GM21825 (cell line): ENCODE data around the gene LYSMD1.

ENCODE experiments used
- ATAC-seq: cut with Tn5 transposase; IDR thresholded peaks from one replicate; pipeline ENCODE4 v1.9.1; 2021; ENCODE audit warnings: mild to moderate bottlenecking, moderate library complexity; ENCODE audit not compliant: unreplicated experiment

LYSMD1 gene

DNA sequence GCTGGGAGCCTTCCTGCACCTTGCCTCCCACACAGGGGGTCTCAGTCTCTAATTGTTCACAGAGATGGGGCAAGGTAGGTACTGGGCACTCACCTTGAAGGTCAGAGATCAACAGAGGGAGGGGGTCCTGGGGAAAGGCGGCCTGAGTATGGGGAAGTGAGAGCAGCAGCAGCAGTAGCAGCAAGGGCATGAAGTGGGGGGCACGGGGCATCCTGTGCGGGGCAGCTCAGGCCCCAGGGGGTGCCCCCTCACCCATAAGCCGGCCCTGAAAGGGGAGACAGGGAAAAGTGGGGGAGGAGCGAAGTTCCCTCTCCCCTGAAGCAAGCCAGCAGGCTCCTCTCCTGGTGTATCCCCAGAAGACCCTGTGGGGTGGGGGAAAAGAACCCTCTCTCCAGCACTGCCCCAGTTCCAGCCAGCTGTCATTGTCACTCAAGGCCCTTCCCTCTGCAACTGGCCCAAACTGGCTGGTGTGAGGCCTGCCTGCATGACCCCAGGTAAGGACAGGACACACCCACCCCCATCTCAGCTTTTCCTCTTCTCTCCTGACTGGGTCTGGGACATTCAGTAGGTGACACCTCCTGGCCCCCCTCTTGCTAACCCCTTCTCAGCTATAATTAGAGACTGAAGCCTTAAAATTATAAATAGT, 23.2 kb downstream of the LYSMD1 start:
- no peak for ATAC-seq

DNA sequence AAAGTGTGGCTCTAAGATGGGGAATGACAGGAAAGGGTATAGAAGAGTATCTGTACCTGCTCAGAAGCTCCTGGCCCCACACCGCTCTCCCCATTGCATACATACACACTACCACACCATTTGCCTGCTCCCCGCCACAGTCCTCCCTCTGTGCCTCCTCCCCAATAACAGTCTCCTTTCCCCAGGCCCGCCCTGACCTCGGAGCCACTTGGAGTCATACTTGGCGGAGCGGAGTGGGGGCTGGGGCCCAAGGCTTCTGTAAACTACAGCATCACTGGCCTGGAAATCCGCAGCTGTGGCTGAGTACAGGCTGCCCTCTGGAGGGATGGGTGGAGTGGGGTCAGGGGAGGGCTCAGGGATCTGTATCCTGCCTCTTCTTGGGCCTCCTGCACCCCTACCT, 27.9 kb downstream of the LYSMD1 start:
- ATAC-seq = no peak

DNA sequence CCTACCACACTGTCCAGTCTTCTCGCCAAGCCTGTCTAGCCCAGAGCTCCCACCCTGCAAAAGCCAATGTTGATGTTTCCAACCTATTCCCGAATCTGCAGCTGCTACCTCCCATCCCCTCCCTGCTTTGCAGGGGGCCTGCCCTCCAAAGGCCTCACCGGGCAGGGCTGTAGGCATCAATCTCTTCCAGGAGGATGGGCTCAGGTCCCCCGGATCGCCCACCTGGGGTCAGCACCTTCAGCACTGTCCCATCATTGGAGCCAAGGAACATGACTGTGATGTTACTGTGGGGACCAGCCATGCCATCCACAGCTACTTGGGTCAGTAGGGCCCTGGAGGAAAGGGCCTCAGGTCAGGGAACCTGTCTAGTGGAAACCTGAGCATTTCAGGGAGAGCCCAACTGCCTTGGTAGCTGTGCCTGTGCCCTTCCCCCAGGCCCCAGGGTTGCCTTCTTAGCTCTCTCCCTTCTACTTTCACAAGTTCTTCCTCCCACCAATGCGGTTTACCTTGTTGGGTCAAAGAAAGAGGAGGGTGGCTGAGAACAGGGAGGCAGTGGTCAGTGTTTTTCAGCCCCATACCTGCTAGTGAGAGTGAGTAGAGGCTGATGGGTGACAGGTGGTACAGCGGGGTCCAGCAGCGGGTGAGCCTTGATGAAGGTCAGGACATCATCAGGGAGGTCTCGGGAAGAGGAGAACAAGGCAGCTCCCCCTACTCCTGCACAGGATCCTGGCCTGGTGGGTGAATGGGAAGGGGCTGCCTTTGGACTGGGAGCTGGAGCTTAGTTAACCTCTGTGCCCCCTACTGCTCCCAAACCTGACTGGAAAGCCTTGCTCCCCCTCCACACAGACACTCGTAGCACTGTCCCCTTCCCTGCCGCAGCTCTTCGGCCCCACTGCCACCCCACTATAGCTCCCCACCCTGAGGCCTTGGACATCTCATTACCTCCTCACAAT, 30.0 kb downstream of the LYSMD1 start:
- no peak for ATAC-seq

DNA sequence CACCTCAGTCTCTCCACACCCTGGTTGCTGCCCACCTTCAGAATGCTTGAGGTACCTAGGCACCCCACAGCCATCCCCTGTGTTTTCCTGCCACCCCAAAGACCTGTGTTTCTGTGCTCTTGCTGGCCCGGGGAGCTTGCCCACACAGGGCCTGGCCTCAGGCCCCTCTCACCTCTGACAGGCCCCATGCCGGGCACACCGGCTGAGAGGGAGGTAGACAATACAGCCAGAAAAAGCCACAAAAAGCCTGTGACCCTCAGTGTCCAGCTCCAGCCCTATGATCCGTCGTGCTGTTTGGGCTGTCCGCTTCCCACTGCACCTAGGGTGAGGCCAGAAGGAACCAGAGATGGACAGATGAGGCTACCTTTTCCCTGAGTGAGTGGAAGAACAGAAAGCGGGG, 30.7 kb downstream of the LYSMD1 start:
- no peak for ATAC-seq

DNA sequence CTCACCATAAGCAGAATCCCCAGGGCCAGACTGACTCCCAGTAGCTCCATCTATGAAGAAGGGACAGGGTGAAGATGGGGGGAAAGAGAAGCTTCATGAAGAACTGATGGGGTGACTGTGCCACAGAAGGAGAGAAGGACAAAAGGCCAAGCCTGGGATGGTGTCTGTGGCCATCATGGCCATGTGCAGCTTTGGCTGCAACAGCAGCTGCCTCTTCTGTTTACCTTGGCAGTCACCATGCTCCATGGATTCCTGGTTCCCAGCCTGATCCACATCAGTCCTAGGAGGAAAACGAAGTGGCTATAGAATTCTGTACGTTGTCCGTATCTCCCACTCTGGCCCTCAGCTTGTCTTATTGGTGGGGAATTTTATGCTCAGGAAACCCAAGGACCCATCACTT, 31.3 kb downstream of the LYSMD1 start:
- no peak for ATAC-seq

DNA sequence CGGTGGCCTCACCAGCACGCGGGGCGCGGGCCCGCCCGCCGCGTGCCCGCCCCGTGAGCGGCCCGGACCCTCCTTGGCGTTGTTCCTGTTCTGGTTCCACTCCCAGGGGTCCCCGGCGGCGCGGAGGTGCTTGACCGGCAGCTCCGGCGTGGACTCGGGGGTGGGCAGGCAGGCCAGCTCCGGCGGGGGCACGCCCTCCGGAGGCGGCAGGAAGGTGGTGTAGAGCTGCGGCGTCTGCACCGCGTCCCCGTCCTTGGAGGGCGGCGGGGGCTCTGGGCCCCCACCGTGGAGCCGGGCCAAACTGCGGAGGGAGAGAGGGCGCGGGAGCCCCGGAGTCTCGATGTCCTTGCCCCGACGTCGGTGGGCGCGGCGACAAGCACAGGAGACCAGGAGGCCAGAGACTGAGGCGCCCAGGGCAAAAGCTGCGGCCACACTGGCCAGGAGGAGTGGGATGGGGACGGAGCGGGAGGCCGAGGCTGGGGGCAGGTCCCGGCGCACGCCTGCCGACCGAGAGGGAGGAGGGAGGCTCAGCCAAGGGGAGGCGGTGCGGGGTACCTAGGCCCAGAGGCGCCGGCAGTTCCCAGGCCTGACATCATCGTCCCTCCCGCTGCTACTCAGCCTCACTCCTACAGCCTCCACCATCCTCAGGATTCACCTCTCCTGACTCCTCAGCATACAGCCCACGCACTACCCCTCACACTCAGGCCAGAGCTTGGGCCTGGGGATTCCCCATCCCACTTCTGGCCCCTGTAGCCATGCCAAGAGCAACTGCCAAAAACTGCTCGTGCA, 32.5 kb downstream of the LYSMD1 start:
- ATAC-seq = no peak

DNA sequence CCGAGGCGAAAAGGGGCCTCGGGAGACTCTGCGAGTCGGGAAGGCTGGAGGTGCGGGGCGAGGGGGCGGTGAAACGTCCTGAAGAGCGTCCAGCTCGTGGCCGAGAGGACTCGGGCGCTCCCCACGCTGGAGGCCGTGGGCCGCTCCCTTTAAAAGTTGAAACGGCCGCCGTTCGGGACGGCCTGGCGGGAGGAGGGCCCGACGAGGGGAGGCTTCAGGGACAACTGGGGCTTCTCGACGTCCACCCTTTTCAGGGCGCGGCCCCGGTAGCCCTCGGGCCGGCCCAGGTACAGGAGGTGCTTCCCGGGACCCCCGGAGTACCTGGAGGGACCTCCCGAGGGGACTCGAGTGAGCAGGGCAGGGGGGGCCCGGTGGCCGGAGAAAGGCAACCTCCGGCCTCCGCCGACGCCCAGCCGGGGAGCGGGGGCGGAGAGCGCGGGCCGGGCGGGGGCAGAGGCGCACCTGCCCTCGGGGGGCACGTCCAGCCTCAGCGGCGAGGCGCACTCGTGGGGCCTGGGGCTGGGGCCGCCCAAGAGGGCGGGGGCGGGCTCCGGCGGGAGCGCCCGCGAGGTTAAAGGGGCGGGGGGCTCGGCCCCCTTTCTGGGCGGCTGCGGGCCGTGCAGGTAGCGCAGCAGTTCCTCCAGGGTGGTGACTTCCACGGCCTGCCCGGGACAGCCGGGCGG, 33.2 kb downstream of the LYSMD1 start:
- no peak for ATAC-seq

DNA sequence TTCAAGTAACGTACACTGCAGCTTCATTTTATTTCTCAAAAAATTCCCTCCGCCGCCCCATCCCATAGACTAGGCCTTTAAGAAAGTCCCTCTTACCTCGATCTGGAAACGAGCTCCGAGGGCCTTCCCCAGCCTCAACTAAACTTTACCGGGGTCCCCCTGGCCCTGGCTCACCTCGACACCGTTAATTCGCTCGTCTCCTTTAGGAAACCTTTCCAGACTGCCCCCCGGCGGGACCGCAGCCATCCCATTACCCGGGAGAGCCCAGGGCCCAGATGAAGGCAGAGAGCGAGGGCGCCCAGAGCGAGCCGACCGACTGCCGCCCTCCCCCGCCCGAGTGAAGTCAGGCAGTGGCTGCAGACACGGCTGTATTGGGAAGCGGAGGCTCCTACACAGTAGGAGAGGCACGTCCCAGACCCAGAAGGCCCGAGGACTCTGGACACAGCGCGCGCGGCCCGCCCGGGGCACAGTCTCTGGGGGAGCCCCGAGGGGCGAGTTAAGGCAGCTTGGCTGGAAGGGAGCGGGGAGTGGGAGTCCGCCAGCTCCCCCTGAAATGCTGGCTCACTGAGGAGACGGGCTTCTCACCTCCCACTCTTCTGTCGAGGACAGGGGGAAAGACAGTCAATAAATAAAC, 33.9 kb downstream of the LYSMD1 start:
- no peak for ATAC-seq

DNA sequence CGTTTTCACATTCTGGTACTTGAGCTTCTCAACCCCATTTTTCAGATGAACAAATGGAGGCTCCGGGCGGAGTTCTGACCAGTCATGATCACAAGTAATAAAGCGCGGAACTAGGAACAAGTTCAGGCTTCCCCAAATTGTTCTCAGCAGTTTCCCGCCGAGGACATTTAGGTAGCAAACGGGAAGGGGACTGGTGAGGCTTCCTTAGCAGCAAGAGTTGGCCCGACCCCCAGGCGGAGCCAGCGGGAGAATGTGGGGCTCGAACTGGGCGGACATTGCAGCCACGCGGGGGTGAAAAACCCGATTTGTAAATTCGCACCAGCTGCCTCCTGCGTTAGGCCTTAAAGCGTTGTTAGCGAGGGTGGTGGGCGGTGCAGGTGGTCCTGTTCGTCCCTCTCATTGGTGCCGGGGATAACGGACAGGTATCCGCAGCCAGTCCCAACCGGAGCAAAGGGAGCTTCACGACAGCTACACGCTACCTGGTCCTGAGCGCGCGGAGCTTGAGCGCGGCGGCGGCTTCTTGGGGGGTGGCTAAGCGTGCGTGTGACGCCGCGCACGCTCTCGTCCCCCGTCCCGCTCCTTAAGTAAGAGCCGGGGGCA, 34.6 kb downstream of the LYSMD1 start:
- peak; percentile 81 for ATAC-seq

DNA sequence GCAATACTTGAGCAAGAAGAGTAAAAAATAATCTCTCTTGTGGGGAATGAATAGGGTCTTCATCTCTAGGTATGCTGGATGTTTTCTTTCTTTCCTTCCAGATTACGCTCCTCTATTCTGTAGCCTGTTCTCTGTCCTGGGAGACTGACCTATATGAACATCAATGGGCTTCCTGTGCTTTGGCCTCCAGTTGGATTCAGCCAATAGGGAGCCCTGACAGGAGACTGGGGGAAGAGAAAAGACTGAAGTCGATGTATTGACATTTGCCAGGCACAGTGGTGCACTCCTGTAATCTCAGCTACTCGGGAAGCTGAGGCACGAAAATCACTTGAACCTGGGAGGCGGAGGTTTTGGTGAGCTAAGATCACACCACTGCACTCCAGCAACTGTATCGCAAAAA, 36.9 kb downstream of the LYSMD1 start:
- no peak for ATAC-seq

DNA sequence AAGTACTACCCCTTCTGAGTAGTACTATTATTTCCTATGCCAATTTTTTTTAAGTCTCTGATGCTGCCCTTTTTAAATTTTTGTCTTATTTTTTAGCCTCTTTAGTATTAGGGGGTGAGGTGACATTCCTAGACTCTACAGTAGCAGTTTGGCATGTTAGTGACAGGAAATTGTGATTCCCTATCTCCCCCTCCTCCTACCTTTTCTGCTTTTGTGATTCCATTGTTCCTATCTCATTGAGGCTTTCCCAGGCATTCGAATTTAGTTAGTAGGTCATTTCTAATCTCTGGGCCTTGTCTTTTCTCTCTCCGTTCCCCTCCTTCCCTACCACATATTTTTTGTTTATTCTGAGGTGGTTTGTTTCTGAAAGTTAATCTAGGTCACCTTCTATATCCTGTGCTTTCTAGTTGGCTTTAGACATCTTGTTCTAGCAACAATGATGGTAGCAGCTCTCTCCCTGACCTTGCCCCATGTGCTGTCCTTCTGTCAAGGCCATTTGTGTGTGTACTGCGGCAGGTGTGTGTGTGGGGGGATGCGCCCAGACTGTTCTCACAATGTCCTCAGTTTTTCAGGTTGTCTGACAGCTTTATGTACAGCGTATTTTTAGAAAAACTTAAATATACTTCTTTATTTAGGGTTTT, 40.8 kb downstream of the LYSMD1 start:
- ATAC-seq = no peak

DNA sequence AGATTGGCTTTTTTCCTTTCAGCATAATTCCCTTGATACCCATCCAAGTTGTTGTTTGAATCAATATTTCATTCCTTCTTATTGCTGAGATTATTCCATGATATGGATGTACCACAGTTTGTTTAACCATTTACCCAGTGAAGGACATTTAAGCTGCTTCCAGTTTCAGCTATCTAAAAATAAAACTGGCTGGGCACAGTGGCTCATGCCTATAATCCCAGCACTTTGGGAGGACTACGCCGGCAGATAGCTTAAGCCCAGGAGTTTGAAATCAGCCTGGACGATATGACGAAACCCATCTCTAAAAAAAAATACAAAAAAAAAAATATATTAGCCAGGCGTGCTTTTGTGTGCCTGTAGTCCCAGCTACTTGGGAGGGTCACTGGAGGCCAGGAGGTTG, 51.8 kb downstream of the LYSMD1 start:
- ATAC-seq = no peak
